SK-N-SH treated with all-trans-retinoic acid at 6 μM for 48 hours (cell line): Measurements from ENCODE around the gene DMRTC2.

ENCODE experiments used
- ATAC-seq: fragments of 200-7000 bp; cut with Tn5 transposase; 3 replicates; pipeline ENCODE4 v1.9.1; 2020; ENCODE audit warnings: mild to moderate bottlenecking, moderate library complexity
- ARNTL ChIP-seq: fragments of 450-650 bp; formaldehyde crosslinking; IDR thresholded peaks from 2 replicates; pipeline ENCODE4 v1.5.0; 2020; ENCODE audit warnings: low read depth, mild to moderate bottlenecking, moderate library complexity, borderline replicate concordance
- BACH2 ChIP-seq: fragments of 250-450 bp; sonication (Bioruptor Pico); IDR thresholded peaks from 2 replicates; pipeline ENCODE4 v1.9.0; 2021; ENCODE audit warnings: mild to moderate bottlenecking, borderline replicate concordance
- CREB5 ChIP-seq: fragments of 250-450 bp; sonication (Bioruptor Pico); IDR thresholded peaks from 2 replicates; pipeline ENCODE4 v1.5.1; 2020; ENCODE audit warnings: low read depth, mild to moderate bottlenecking, moderate library complexity
- CSDC2 ChIP-seq: fragments of 250-450 bp; sonication (Bioruptor Pico); IDR thresholded peaks from 2 replicates; pipeline ENCODE4 v1.5.0; 2020; ENCODE audit warnings: mild to moderate bottlenecking, moderate library complexity
- ESRRG ChIP-seq: fragments of 250-450 bp; sonication (Bioruptor Pico); IDR thresholded peaks from 2 replicates; pipeline ENCODE4 v1.6.1; 2021; ENCODE audit warnings: mild to moderate bottlenecking
- GLIS3 ChIP-seq: fragments of 250-450 bp; sonication (Bioruptor Pico); IDR thresholded peaks from 2 replicates; pipeline ENCODE4 v1.5.0; 2020; ENCODE audit warnings: mild to moderate bottlenecking, moderate library complexity
- ISL1 ChIP-seq: fragments of 250-450 bp; sonication (Bioruptor Pico); IDR thresholded peaks from 2 replicates; pipeline ENCODE4 v2.1.2; 2022; ENCODE audit warnings: mild to moderate bottlenecking, moderate library complexity
- OSR1 ChIP-seq: fragments of 250-450 bp; sonication (Bioruptor Pico); IDR thresholded peaks from 2 replicates; pipeline ENCODE4 v1.8.0; 2022; ENCODE audit warnings: moderate library complexity, mild to moderate bottlenecking, inconsistent platforms
- PPARA ChIP-seq: fragments of 250-450 bp; sonication (Bioruptor Pico); IDR thresholded peaks from 2 replicates; pipeline ENCODE4 v1.5.0; 2020; ENCODE audit warnings: mild to moderate bottlenecking, borderline replicate concordance
- RARB ChIP-seq: fragments of 250-450 bp; sonication (Bioruptor Pico); IDR thresholded peaks from 2 replicates; pipeline ENCODE4 v1.8.0; 2021; ENCODE audit warnings: mild to moderate bottlenecking, moderate library complexity
- SNAI2 ChIP-seq: fragments of 250-450 bp; sonication (Bioruptor Pico); IDR thresholded peaks from 2 replicates; pipeline ENCODE4 v1.5.0; 2020; ENCODE audit warnings: mild to moderate bottlenecking, moderate library complexity
- TCF4 ChIP-seq: fragments of 250-450 bp; sonication (Bioruptor Pico); IDR thresholded peaks from 2 replicates; pipeline ENCODE4 v1.8.0; 2021; ENCODE audit warnings: mild to moderate bottlenecking, moderate library complexity, borderline replicate concordance
- TOX ChIP-seq: fragments of 250-450 bp; sonication (Bioruptor Pico); IDR thresholded peaks from 2 replicates; pipeline ENCODE4 v1.8.0; 2021; ENCODE audit warnings: mild to moderate bottlenecking, moderate library complexity, borderline replicate concordance
- TSHZ2 ChIP-seq: fragments of 250-450 bp; sonication (Bioruptor Pico); IDR thresholded peaks from 2 replicates; pipeline ENCODE4 v1.5.0; 2020; ENCODE audit warnings: mild to moderate bottlenecking, moderate library complexity
- ZC3H10 ChIP-seq: fragments of 250-450 bp; sonication (Bioruptor Pico); IDR thresholded peaks from 2 replicates; pipeline ENCODE4 v1.5.1; 2021; ENCODE audit warnings: mild to moderate bottlenecking, moderate library complexity
- ZFP3 ChIP-seq: fragments of 250-450 bp; sonication (Bioruptor Pico); IDR thresholded peaks from 2 replicates; pipeline ENCODE4 v1.5.0; 2020; ENCODE audit warnings: mild to moderate bottlenecking, moderate library complexity
- ZFP30 ChIP-seq: fragments of 450-650 bp; formaldehyde crosslinking; IDR thresholded peaks from 2 replicates; pipeline ENCODE4 v1.5.0; 2022; ENCODE audit warnings: mild to moderate bottlenecking, moderate library complexity
- ZNF565 ChIP-seq: fragments of 450-650 bp; formaldehyde crosslinking; conservative IDR thresholded peaks from 2 replicates; pipeline ENCODE4 v1.5.0; 2020; ENCODE audit warnings: low read depth, mild to moderate bottlenecking, moderate library complexity
- ZNF70 ChIP-seq: fragments of 450-650 bp; formaldehyde crosslinking; IDR thresholded peaks from 2 replicates; pipeline ENCODE4 v1.5.0; 2020; ENCODE audit warnings: mild to moderate bottlenecking, moderate library complexity
- ZNF8 ChIP-seq: fragments of 450-650 bp; formaldehyde crosslinking; IDR thresholded peaks from 2 replicates; pipeline ENCODE4 v1.5.0; 2020; ENCODE audit warnings: mild to moderate bottlenecking, moderate library complexity

Gene DMRTC2

GRCh38 chr19:41808663-41809566, 35.9 kb upstream of the DMRTC2 start:
- ATAC-seq = no peak

GRCh38 chr19:41810301-41810700, 34.5 kb upstream of the DMRTC2 start:
- no peak for TF ChIP-seq CSDC2 (CRISPR knock-in tag)
- TF ChIP-seq ISL1 = no peak
- no peak for TF ChIP-seq ESRRG (CRISPR knock-in tag)
- no peak for ATAC-seq

More at GRCh38 chr19:41808663-41809566, 35.9 kb upstream of the DMRTC2 start:
- TF ChIP-seq TOX (CRISPR knock-in tag) = no peak
- no peak for TF ChIP-seq ZNF70 (CRISPR knock-in tag)
- TF ChIP-seq ZFP30 (CRISPR knock-in tag) = no peak
- TF ChIP-seq ESRRG (CRISPR knock-in tag) = no peak
- no peak for TF ChIP-seq GLIS3 (CRISPR knock-in tag)
- no peak for TF ChIP-seq CSDC2 (CRISPR knock-in tag)
- TF ChIP-seq PPARA (CRISPR knock-in tag) = no peak
- TF ChIP-seq CREB5 = no peak
- TF ChIP-seq SNAI2 = no peak
- TF ChIP-seq ZFP3 = no peak
- no peak for TF ChIP-seq BACH2 (CRISPR knock-in tag)
- no peak for TF ChIP-seq ZNF565 (CRISPR knock-in tag)

GRCh38 chr19:41811036-41811435, 33.8 kb upstream of the DMRTC2 start:
- ATAC-seq = no peak
- no peak for TF ChIP-seq RARB
- TF ChIP-seq ARNTL (CRISPR knock-in tag) = no peak
- TF ChIP-seq PPARA (CRISPR knock-in tag) = no peak
- TF ChIP-seq BACH2 (CRISPR knock-in tag) = no peak

GRCh38 chr19:41811981-41812380, 32.9 kb upstream of the DMRTC2 start:
- no peak for TF ChIP-seq GLIS3 (CRISPR knock-in tag)
- no peak for TF ChIP-seq TOX (CRISPR knock-in tag)
- TF ChIP-seq RARB = no peak
- TF ChIP-seq ISL1 = no peak
- no peak for TF ChIP-seq BACH2 (CRISPR knock-in tag)
- TF ChIP-seq ZNF8 = no peak
- TF ChIP-seq CREB5 = no peak
- no peak for TF ChIP-seq TSHZ2
- no peak for TF ChIP-seq ZC3H10 (CRISPR knock-in tag)
- TF ChIP-seq ZNF565 (CRISPR knock-in tag) = no peak
- TF ChIP-seq OSR1 (CRISPR knock-in tag) = no peak
- no peak for TF ChIP-seq ESRRG (CRISPR knock-in tag)
- TF ChIP-seq SNAI2 = no peak
- TF ChIP-seq ARNTL (CRISPR knock-in tag) = no peak
- no peak for ATAC-seq

GRCh38 chr19:41813911-41814310, 30.9 kb upstream of the DMRTC2 start:
- no peak for TF ChIP-seq CSDC2 (CRISPR knock-in tag)
- no peak for ATAC-seq

- no peak for ATAC-seq
- TF ChIP-seq ZNF70 (CRISPR knock-in tag) = no peak
- no peak for TF ChIP-seq BACH2 (CRISPR knock-in tag)
- no peak for TF ChIP-seq RARB
- TF ChIP-seq SNAI2 = no peak
- TF ChIP-seq ZFP30 (CRISPR knock-in tag) = no peak
- TF ChIP-seq TCF4 (CRISPR knock-in tag) = no peak
- TF ChIP-seq ZNF565 (CRISPR knock-in tag) = no peak
- no peak for TF ChIP-seq CSDC2 (CRISPR knock-in tag)
- TF ChIP-seq CREB5 = no peak
These were observed 29.5 kb upstream of the DMRTC2 start for GRCh38 chr19:41815301-41815700.
